ENCODE results near the gene HCFC1. TPM values are rescaled to one million over a fixed set of nuclear protein-coding genes. Genes with fewer than 3 reads are reported as not detected.
A peak's percentile ranks its signal among the peaks of the same experiment; 100 is the strongest.

Gene HCFC1
- polyA plus RNA-seq, 3 donors = 1.9 to 21.8 (median 3.8) TPM

DNA sequence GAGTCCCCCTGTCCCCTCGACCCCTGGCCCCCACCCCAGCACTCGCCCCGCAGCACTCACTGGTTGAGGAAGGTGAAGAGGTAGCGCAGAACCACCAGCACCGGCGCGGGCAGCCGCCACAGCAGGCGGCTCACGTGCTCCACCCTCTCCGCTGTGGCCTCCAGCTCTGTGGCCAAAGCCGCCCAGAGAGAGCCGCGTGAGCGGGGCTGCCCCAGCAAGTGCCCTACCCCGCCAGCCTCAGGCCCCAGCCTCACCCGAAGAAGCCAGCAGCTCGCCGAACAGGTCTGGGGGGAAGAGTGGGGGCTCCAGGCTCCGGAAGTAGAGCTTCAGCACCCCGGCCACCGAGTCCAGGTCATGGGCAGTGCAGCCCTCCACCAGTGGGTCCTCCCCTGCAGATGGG lies 61.2 kb downstream of the HCFC1 start:
- Histone ChIP-seq H3K79me2 (ENCODE audit: insufficient read depth, low read length) (no peaks in the 10 kb centered on the region), H3K27me3 (ENCODE audit: control insufficient read depth in 2 of 2, insufficient read depth in 2 of 2, low read length in 2 of 2) (no peaks in the 10 kb centered on the region), H3K4me2 (replicated peaks; ENCODE audit: extremely low read depth, low read length, poor library complexity, severe bottlenecking) (no peak overlapping the region), H3K4me1 (ENCODE audit: control insufficient read depth in 1 of 2, insufficient read depth in 2 of 2, low read length in 2 of 2) (peaks cover 2% of the 10 kb centered on the region in 2 donors), H4K20me1 (ENCODE audit: insufficient read depth, low read length) (peaks cover 92% of the 10 kb centered on the region), H3K4me3 (replicated peaks in 1 of 3; ENCODE audit: low read depth in 2 of 3, low read length in 3 of 3) (no peak overlapping the region), H2AFZ (ENCODE audit: insufficient read depth, low read depth, low read length, poor library complexity, severe bottlenecking) (no peak overlapping the region), H3K9me3 (replicated peaks in 1 of 2; ENCODE audit: control insufficient read depth in 1 of 2, insufficient read depth in 1 of 2, low read length in 2 of 2) (no peaks in the 10 kb centered on the region), H3K36me3 (replicated peaks in 1 of 2; ENCODE audit: control insufficient read depth in 1 of 2, insufficient read depth in 2 of 2, low read length in 2 of 2) (peaks cover 66 to 68% of the 10 kb centered on the region in 2 donors), H3K27ac (ENCODE audit: low read depth in 1 of 2, low read length in 2 of 2) (no peak overlapping the region), H3K9ac (ENCODE audit: insufficient read depth, low read length, poor library complexity, severe bottlenecking) (no peak overlapping the region)
- Mint-ChIP-seq H3K27ac (no peak overlapping the region), H3K36me3 (peaks cover 25 to 65% of the 10 kb centered on the region in 2 donors), H3K4me1 (peaks cover 7% of the 10 kb centered on the region), H3K27me3 (ENCODE audit: low read depth in 3 of 3) (peaks cover 0 to 48% (median 0%) of the 10 kb centered on the region in 3 donors), H3K4me3 (no peak overlapping the region), H3K9me3 (peaks cover 0 to 13% (median 2%) of the 10 kb centered on the region in 7 donors)
- intact Hi-C loops (cut with micrococcal nuclease) = no loop called here
- DNase-seq = no peak
- TF ChIP-seq, protein P1, sequence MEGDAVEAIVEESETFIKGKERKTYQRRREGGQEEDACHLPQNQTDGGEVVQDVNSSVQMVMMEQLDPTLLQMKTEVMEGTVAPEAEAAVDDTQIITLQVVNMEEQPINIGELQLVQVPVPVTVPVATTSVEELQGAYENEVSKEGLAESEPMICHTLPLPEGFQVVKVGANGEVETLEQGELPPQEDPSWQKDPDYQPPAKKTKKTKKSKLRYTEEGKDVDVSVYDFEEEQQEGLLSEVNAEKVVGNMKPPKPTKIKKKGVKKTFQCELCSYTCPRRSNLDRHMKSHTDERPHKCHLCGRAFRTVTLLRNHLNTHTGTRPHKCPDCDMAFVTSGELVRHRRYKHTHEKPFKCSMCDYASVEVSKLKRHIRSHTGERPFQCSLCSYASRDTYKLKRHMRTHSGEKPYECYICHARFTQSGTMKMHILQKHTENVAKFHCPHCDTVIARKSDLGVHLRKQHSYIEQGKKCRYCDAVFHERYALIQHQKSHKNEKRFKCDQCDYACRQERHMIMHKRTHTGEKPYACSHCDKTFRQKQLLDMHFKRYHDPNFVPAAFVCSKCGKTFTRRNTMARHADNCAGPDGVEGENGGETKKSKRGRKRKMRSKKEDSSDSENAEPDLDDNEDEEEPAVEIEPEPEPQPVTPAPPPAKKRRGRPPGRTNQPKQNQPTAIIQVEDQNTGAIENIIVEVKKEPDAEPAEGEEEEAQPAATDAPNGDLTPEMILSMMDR (IDR thresholded peaks at IDR 0.05) = no peak
- 98% methylated on average over 7 of the region's 22 CpGs for WGBS (ENCODE audit: insufficient coverage)

DNA sequence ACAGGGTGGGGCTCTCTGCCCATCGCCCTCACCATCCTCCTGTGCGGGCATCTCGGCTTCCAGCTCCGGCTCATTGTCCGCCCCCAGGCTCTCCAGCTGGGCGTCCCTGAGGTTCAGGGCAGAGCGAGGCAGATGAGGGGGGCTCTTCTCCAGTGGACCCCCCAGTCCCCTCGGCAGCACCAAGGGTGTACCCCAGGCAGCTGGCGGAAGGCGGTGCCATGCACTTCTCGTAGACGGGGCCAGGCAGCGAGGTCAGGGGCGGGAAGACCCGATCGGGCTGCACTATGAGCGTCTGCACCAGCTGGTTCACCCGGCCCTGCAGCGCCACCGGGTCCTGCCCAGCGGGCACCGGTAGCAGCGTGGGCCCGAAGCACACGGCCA lies 61.6 kb downstream of the HCFC1 start:
- H3K4me1 Mint-ChIP-seq = peaks cover 11% of the 10 kb centered on the region
- no peak overlapping the region for H3K9ac ChIP-seq (ENCODE audit: insufficient read depth, low read length, poor library complexity, severe bottlenecking)
- H3K27me3 Mint-ChIP-seq (ENCODE audit: low read depth in 3 of 3) = peaks cover 0 to 44% (median 0%) of the 10 kb centered on the region in 3 donors
- WGBS (ENCODE audit: insufficient coverage) = 97% methylated on average over 12 of the region's 25 CpGs
- H3K36me3 ChIP-seq (replicated peaks in 1 of 2; ENCODE audit: control insufficient read depth in 1 of 2, insufficient read depth in 2 of 2, low read length in 2 of 2) = peaks cover 64 to 68% of the 10 kb centered on the region in 2 donors
- TF ChIP-seq, protein P1 (IDR thresholded peaks at IDR 0.05) = no peak
- no peaks in the 10 kb centered on the region for H3K9me3 ChIP-seq (replicated peaks in 1 of 2; ENCODE audit: control insufficient read depth in 1 of 2, insufficient read depth in 1 of 2, low read length in 2 of 2)
- H3K36me3 Mint-ChIP-seq = peaks cover 24 to 62% of the 10 kb centered on the region in 2 donors
- H2AFZ ChIP-seq (ENCODE audit: insufficient read depth, low read depth, low read length, poor library complexity, severe bottlenecking) = no peak overlapping the region
- H3K9me3 Mint-ChIP-seq = peaks cover 0 to 13% (median 2%) of the 10 kb centered on the region in 7 donors
- no peak overlapping the region for H3K27ac ChIP-seq (ENCODE audit: low read depth in 1 of 2, low read length in 2 of 2)
- no peaks in the 10 kb centered on the region for H3K79me2 ChIP-seq (ENCODE audit: insufficient read depth, low read length)
- peaks cover 89% of the 10 kb centered on the region for H4K20me1 ChIP-seq (ENCODE audit: insufficient read depth, low read length)
- no peak overlapping the region for H3K4me3 ChIP-seq (replicated peaks in 1 of 3; ENCODE audit: low read depth in 2 of 3, low read length in 3 of 3)
- intact Hi-C loops (cut with micrococcal nuclease) = no loop called here
- H3K27ac Mint-ChIP-seq = peak overlapping the region in 1 of 7 donors; percentile 76
- no peak for DNase-seq
- peaks cover 6 to 7% of the 10 kb centered on the region in 2 donors for H3K4me1 ChIP-seq (ENCODE audit: control insufficient read depth in 1 of 2, insufficient read depth in 2 of 2, low read length in 2 of 2)
- H3K4me3 Mint-ChIP-seq = no peak overlapping the region
- no peak overlapping the region for H3K4me2 ChIP-seq (replicated peaks; ENCODE audit: extremely low read depth, low read length, poor library complexity, severe bottlenecking)
- no peaks in the 10 kb centered on the region for H3K27me3 ChIP-seq (ENCODE audit: control insufficient read depth in 2 of 2, insufficient read depth in 2 of 2, low read length in 2 of 2)

Data from CD14-positive monocyte (primary cell).